H9 (cell line): ENCODE data around the gene BICD1. TPM values are rescaled to one million over a fixed set of nuclear protein-coding genes. Genes with fewer than 3 reads are reported as not detected.

Experiments
- DNase-seq: peaks from one replicate; pipeline ENCODE4 v3.0.0-alpha.2; 2017
- H2AFZ ChIP-seq: one replicate; pipeline ENCODE4 v1.6.1; 2013; ENCODE audit warnings: mild to moderate bottlenecking, low read length, control low read depth, moderate library complexity
- H2AK5ac ChIP-seq: 2 replicates; pipeline ENCODE4 v1.6.1; 2013; ENCODE audit warnings: low read length, control low read depth, mixed read lengths; ENCODE audit not compliant: insufficient read length
- H2BK120ac ChIP-seq: one replicate; pipeline ENCODE4 v1.6.1; 2013; ENCODE audit warnings: low read depth, mild to moderate bottlenecking, low read length, control low read depth, inconsistent platforms; ENCODE audit not compliant: poor library complexity, severe bottlenecking
- H2BK12ac ChIP-seq: 2 replicates; pipeline ENCODE4 v1.6.1; 2013; ENCODE audit warnings: low read length, control low read depth, mixed read lengths, low read depth; ENCODE audit not compliant: insufficient read length
- H2BK15ac ChIP-seq: 2 replicates; pipeline ENCODE4 v1.6.1; 2013; ENCODE audit warnings: low read depth, low read length, control low read depth
- H2BK20ac ChIP-seq: one replicate; pipeline ENCODE4 v1.6.1; 2013; ENCODE audit warnings: low read depth, mild to moderate bottlenecking, low read length, control low read depth, inconsistent platforms; ENCODE audit not compliant: poor library complexity, severe bottlenecking
- H2BK5ac ChIP-seq: 2 replicates; pipeline ENCODE4 v1.6.1; 2013; ENCODE audit warnings: low read length, control low read depth, mixed read lengths; ENCODE audit not compliant: insufficient read length
- H3K14ac ChIP-seq: 2 replicates; pipeline ENCODE4 v1.6.1; 2013; ENCODE audit warnings: low read length, control low read depth; ENCODE audit not compliant: insufficient read depth
- H3K18ac ChIP-seq: 2 replicates; pipeline ENCODE4 v1.6.1; 2013; ENCODE audit warnings: low read depth, mild to moderate bottlenecking, mixed read lengths, low read length, control low read depth; ENCODE audit not compliant: insufficient read length
- H3K23ac ChIP-seq: 2 replicates; pipeline ENCODE4 v1.6.1; 2013; ENCODE audit warnings: low read length, control low read depth, mixed read lengths, low read depth; ENCODE audit not compliant: insufficient read length
- H3K23me2 ChIP-seq: 2 replicates; pipeline ENCODE4 v1.6.1; 2013; ENCODE audit warnings: low read depth, mild to moderate bottlenecking, mixed read lengths, low read length, control low read depth; ENCODE audit not compliant: insufficient read length, poor library complexity, severe bottlenecking
- H3K27ac ChIP-seq: 2 replicates; pipeline ENCODE4 v1.5.1; 2013; ENCODE audit warnings: low read length, control low read depth, mixed read lengths, low read depth; ENCODE audit not compliant: insufficient read length
- H3K27me3 ChIP-seq: 2 replicates; pipeline ENCODE4 v1.6.1; 2013; ENCODE audit warnings: low read length, control low read depth, inconsistent platforms; ENCODE audit not compliant: insufficient read depth
- H3K4ac ChIP-seq: 2 replicates; pipeline ENCODE4 v1.6.1; 2013; ENCODE audit warnings: low read depth, mild to moderate bottlenecking, control low read depth, inconsistent platforms, low read length, moderate library complexity
- H3K4me1 ChIP-seq: 2 replicates; pipeline ENCODE4 v1.6.1; 2013; ENCODE audit warnings: low read length, control low read depth, inconsistent platforms; ENCODE audit not compliant: insufficient read depth
- H3K4me2 ChIP-seq: 2 replicates; pipeline ENCODE4 v1.6.1; 2013; ENCODE audit warnings: low read length, control low read depth, mixed read lengths; ENCODE audit not compliant: insufficient read length, insufficient read depth
- H3K56ac ChIP-seq: 2 replicates; pipeline ENCODE4 v1.6.1; 2013; ENCODE audit warnings: low read depth, mild to moderate bottlenecking, mixed read lengths, low read length, control low read depth; ENCODE audit not compliant: insufficient read length
- H3K79me1 ChIP-seq: 2 replicates; pipeline ENCODE4 v1.6.1; 2013; ENCODE audit warnings: low read depth, mild to moderate bottlenecking, moderate library complexity, low read length, control low read depth, inconsistent platforms; ENCODE audit not compliant: insufficient read depth, poor library complexity, severe bottlenecking
- H3K79me2 ChIP-seq: 2 replicates; pipeline ENCODE4 v1.6.1; 2013; ENCODE audit warnings: low read length, control low read depth, inconsistent platforms; ENCODE audit not compliant: insufficient read depth
- H3K9ac ChIP-seq: 2 replicates; pipeline ENCODE4 v1.6.1; 2013; ENCODE audit warnings: low read length, control low read depth, mixed read lengths; ENCODE audit not compliant: insufficient read length; ENCODE audit errors: extremely low read depth
- H3K9me3 ChIP-seq: one replicate; pipeline ENCODE4 v1.6.1; 2013; ENCODE audit warnings: low read depth, low read length, inconsistent platforms; ENCODE audit not compliant: control insufficient read depth
- H3T11ph ChIP-seq: one replicate; pipeline ENCODE4 v1.6.1; 2013; ENCODE audit warnings: mild to moderate bottlenecking, low read length, control low read depth, inconsistent platforms
- H4K20me1 ChIP-seq: one replicate; pipeline ENCODE4 v1.6.1; 2013; ENCODE audit not compliant: control insufficient read depth, insufficient read length, insufficient read depth
- H4K5ac ChIP-seq: 2 replicates; pipeline ENCODE4 v1.6.1; 2013; ENCODE audit warnings: low read depth, mild to moderate bottlenecking, mixed read lengths, low read length, control low read depth; ENCODE audit not compliant: insufficient read length
- H4K8ac ChIP-seq: replicated peaks from 2 replicates; pipeline ENCODE4 v1.6.1; 2013; ENCODE audit warnings: low read length, control low read depth, mixed read lengths, low read depth; ENCODE audit not compliant: insufficient read length
- H4K91ac ChIP-seq: 2 replicates; pipeline ENCODE4 v1.6.1; 2013; ENCODE audit warnings: low read depth, mild to moderate bottlenecking, moderate library complexity, mixed read lengths, low read length, control low read depth; ENCODE audit not compliant: insufficient read length
- H3K27ac Mint-ChIP-seq, 3 experiments: 2 replicates in 2 of 3; 3 replicates in 1 of 3; pipeline ENCODE4 v1.8.0; 2020 to 2021; ENCODE audit warnings: mixed read lengths in 3 of 3, mild to moderate bottlenecking in 1 of 3, moderate library complexity in 1 of 3
- H3K27me3 Mint-ChIP-seq: 2 replicates; pipeline ENCODE4 v1.8.0; 2021; ENCODE audit warnings: low read depth, mild to moderate bottlenecking, moderate library complexity, mixed read lengths
- H3K36me3 Mint-ChIP-seq, 3 experiments: 2 replicates in 2 of 3; 3 replicates in 1 of 3; pipeline ENCODE4 v1.8.0; 2020 to 2021; ENCODE audit warnings: low read depth in 3 of 3, mixed read lengths in 3 of 3; ENCODE audit not compliant: insufficient read depth in 1 of 3
- H3K4me1 Mint-ChIP-seq, 2 experiments: 2 replicates each; pipeline ENCODE4 v1.8.0; 2020; ENCODE audit warnings: mixed read lengths in 2 of 2
- H3K4me3 Mint-ChIP-seq, 2 experiments: 2 replicates in 1 of 2; 3 replicates in 1 of 2; pipeline ENCODE4 v1.8.0; 2020 to 2021; ENCODE audit warnings: mild to moderate bottlenecking in 2 of 2, mixed read lengths in 2 of 2, moderate library complexity in 1 of 2
- H3K9me3 Mint-ChIP-seq, 2 experiments: 2 replicates in 1 of 2; 3 replicates in 1 of 2; pipeline ENCODE4 v1.8.0; 2020; ENCODE audit warnings: mild to moderate bottlenecking in 2 of 2, mixed read lengths in 2 of 2, moderate library complexity in 1 of 2
- WGBS: extraction: QIAGEN DNeasy Blood & Tissue Kit; methylation state at CpG from one replicate; pipeline ENCODE4 v1.1.7; 2013; ENCODE audit warnings: missing lambda C conversion rate, low lambda C conversion rate, mixed read lengths; ENCODE audit not compliant: insufficient read length; ENCODE audit errors: extremely low coverage; 5-methylcytosine and 5-hydroxymethylcytosine counted together
- total RNA-seq: library from RNA; stranded (reverse); gene quantifications from 2 replicates; pipeline ENCODE4 v1.2.1, GENCODE V29; 2021
- TF ChIP-seq, protein P1 (sequence below): fragments of 200-600 bp; sonication (generic); conservative IDR thresholded peaks from 3 replicates; pipeline ENCODE4 v1.8.0; 2021; ENCODE audit warnings: antibody characterized with exemption, mild to moderate bottlenecking

Gene BICD1
- total RNA-seq, 1 experiment from 2014 or later = 134 TPM

DNA sequence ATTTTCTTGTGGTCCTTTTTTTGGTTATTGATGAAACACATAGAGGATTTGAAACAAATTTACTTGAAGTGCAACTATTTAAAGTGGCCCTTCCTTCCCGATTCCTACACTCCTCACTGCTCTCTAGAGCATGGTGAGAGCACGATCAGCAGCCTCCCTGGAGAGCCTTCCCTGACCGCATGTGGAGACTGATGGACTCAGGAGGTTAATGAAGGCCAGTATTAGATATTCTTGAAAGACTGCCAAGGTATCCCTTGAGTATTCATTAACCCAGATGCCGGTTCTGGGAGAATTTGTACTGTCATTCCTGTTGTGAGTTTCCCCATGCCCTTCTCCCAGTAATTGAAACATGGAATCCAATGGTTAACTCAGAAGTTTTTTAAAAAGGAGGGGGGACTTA, 189.9 kb downstream of the BICD1 start:
- Histone ChIP-seq H2BK15ac (no peak overlapping the region), H3K9ac (no peak overlapping the region), H3K18ac (no peak overlapping the region), H3K4me2 (no peak overlapping the region), H2AK5ac (no peak overlapping the region), H3K79me2 (no peaks in the 10 kb centered on the region), H3K56ac (no peak overlapping the region), H3T11ph (no peak overlapping the region), H2BK5ac (no peak overlapping the region), H2AFZ (no peak overlapping the region), H4K8ac (no peak overlapping the region), H3K9me3 (no peaks in the 10 kb centered on the region), H3K27me3 (no peaks in the 10 kb centered on the region), H3K4me1 (no peaks in the 10 kb centered on the region), H4K20me1 (no peaks in the 10 kb centered on the region), H3K14ac (no peak overlapping the region), H3K4ac (no peak overlapping the region), H3K79me1 (peaks cover 5% of the 10 kb centered on the region), H3K23me2 (no peaks in the 10 kb centered on the region), H2BK20ac (no peak overlapping the region), H4K91ac (no peak overlapping the region), H2BK120ac (no peak overlapping the region), H3K23ac (no peak overlapping the region), H4K5ac (no peak overlapping the region), H2BK12ac (no peak overlapping the region), H3K27ac (no peak overlapping the region)
- TF ChIP-seq, protein P1, sequence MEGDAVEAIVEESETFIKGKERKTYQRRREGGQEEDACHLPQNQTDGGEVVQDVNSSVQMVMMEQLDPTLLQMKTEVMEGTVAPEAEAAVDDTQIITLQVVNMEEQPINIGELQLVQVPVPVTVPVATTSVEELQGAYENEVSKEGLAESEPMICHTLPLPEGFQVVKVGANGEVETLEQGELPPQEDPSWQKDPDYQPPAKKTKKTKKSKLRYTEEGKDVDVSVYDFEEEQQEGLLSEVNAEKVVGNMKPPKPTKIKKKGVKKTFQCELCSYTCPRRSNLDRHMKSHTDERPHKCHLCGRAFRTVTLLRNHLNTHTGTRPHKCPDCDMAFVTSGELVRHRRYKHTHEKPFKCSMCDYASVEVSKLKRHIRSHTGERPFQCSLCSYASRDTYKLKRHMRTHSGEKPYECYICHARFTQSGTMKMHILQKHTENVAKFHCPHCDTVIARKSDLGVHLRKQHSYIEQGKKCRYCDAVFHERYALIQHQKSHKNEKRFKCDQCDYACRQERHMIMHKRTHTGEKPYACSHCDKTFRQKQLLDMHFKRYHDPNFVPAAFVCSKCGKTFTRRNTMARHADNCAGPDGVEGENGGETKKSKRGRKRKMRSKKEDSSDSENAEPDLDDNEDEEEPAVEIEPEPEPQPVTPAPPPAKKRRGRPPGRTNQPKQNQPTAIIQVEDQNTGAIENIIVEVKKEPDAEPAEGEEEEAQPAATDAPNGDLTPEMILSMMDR = no peak
- Mint-ChIP-seq H3K27ac (0 out of 7 replicates have a peak overlapping the region, but pooled peaks of 1 of the 3 experiments have one; percentile 44), H3K4me3 (no peak overlapping the region), H3K4me1 (peaks cover 0 to 2% of the 10 kb centered on the region in 2 experiments; a peak in 1 of 4 replicates), H3K27me3 (no peaks in the 10 kb centered on the region), H3K36me3 (peaks cover 3 to 35% (median 23%) of the 10 kb centered on the region in 3 experiments; a peak in 5 of 7 replicates), H3K9me3 (no peaks in the 10 kb centered on the region)
- no peak for DNase-seq
- no CpG with 5 or more reads among the region's 4 CpGs for WGBS
